ENCODE results near the gene ZNF764. TPM values are rescaled to one million over a fixed set of nuclear protein-coding genes. Genes with fewer than 3 reads are reported as not detected.

Gene ZNF764
- total RNA-seq, 2 donors from 2014 or later: 19.5 to 21.4 TPM

DNA sequence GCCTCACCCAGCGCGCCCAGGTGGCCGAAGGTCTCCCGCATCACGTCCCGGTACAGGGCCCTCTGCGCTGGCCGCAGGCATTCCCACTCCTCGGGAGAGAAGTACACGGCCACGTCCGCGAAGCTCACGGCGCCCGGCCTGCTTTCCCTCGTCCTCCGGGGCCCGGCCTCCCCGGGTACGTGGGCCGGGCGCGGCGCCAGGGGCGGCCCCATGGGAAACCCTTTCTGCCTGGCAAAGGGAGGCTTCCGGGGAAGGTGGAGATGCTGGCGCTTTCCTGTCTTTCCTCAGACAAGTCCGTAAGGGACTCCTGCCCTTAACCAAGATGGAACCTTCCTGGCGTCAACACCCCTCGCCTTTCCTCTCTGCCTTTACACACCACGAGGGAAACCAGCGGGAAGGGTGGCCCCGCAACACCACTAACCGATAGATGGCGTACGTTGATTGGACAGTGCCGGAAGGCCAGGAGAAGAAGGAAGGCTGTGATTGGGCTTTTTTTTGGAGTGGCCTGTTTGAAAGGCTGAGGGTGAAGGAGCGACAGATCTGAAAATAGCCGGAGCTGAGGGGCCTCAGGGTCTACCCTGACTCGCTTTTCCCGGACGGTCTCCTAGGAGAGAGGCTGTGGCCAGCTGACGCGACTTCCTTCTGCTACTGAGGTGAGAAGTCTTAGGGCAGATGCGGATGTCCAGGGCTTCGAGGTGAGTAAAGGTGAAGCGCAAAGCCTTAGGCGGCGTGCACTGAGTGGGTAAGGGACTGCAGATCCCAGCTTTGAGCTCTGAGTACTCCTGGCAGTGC is 27.4 kb upstream of the ZNF764 start, which contains the start of gene ZNF785:
ZNF785 (minus strand) TSS at position 298 of the 792 bp plus-strand sequence; CDS start at position 212, 86 bp downstream.
- no peaks in the 10 kb centered on the region for H3K9me3 ChIP-seq (ENCODE audit: control insufficient read depth, low read length, poor library complexity, severe bottlenecking)
- Mint-ChIP-seq H3K27me3 (no peaks in the 10 kb centered on the region), H3K27ac (peak within 1 kb of the TSS; percentile 94), H3K4me1 (peaks cover 17% of the 10 kb centered on the region), H3K36me3 (ENCODE audit: low read depth) (peaks cover 5% of the 10 kb centered on the region), H3K4me3 (peak within 1 kb of the TSS; percentile 96)
- DNase-seq (peak; percentile 77 to 88 (median 88)), ATAC-seq (peak; percentile 99)

DNA sequence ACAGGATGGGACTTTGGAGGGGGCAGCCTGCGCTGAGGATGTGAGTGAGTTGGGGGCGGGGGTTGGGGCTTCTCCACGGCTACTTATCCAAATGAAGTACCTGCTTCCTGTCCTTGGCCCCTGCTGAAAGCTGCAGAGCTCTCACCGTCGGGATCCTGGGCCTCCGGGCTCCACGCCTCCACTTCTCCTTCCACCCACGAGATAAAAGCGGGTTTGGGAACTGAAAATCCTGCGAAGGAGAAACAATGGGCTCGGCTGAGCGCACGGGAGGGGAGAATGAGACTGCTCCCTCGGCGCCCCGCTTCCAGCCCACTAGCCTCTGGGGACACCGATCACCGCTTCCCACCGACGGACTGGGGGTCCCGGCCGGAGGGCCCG is 26.8 kb upstream of the ZNF764 start:
- DNase-seq: no peak
- ATAC-seq: peak; percentile 3
- peak overlapping the region; percentile 96 for H3K4me3 Mint-ChIP-seq
- no peaks in the 10 kb centered on the region for H3K9me3 ChIP-seq (ENCODE audit: control insufficient read depth, low read length, poor library complexity, severe bottlenecking)
- H3K27ac Mint-ChIP-seq: peak overlapping the region; percentile 94
- H3K4me1 Mint-ChIP-seq: peaks cover 17% of the 10 kb centered on the region
- peaks cover 5% of the 10 kb centered on the region for H3K36me3 Mint-ChIP-seq (ENCODE audit: low read depth)
- H3K27me3 Mint-ChIP-seq: no peaks in the 10 kb centered on the region

- H3K27me3 Mint-ChIP-seq: no peaks in the 10 kb centered on the region
- peaks cover 5% of the 10 kb centered on the region for H3K36me3 Mint-ChIP-seq (ENCODE audit: low read depth)
- ATAC-seq (no peak), DNase-seq (no peak)
- no peak overlapping the region for H3K27ac Mint-ChIP-seq
- no peak overlapping the region for H3K4me3 Mint-ChIP-seq
- peaks cover 17% of the 10 kb centered on the region for H3K4me1 Mint-ChIP-seq
- no peaks in the 10 kb centered on the region for H3K9me3 ChIP-seq (ENCODE audit: control insufficient read depth, low read length, poor library complexity, severe bottlenecking)
These were observed 24.6 kb upstream of the ZNF764 start for GRCh38 chr16:30582611-30583340.

DNA sequence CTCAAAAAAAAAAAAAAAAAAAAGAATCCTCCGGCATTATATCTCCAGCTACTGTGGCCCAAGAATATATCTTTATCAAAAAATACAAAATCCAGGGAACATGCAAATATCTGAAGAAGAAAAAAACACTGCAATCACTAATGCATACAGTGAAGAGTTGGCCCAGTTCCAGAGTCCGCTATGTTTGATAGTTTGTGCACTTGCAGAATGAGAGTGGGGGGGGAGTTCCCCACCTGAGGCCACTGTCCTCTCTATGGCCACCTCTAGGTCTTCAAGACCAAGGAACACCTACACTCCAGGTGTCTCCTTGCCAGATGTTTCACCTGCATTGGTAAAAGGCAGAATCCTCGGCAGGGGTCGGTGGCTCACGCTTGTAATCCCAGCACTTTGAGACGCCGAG is 23.3 kb upstream of the ZNF764 start:
- ATAC-seq: no peak
- H3K27ac Mint-ChIP-seq: no peak overlapping the region

GRCh38 chr16:30574678-30575077 is 16.5 kb upstream of the ZNF764 start:
- no peaks in the 10 kb centered on the region for H3K27me3 Mint-ChIP-seq
- no peak overlapping the region for H3K4me3 Mint-ChIP-seq
- ATAC-seq (no peak), DNase-seq (no peak)
- H3K9me3 ChIP-seq (ENCODE audit: control insufficient read depth, low read length, poor library complexity, severe bottlenecking): no peaks in the 10 kb centered on the region
- no peak overlapping the region for H3K27ac Mint-ChIP-seq
- peaks cover 18% of the 10 kb centered on the region for H3K4me1 Mint-ChIP-seq
- H3K36me3 Mint-ChIP-seq (ENCODE audit: low read depth): no peaks in the 10 kb centered on the region

More for the DNA sequence above, 23.3 kb upstream of the ZNF764 start:
- DNase-seq: no peak
- Mint-ChIP-seq H3K36me3 (ENCODE audit: low read depth) (peaks cover 5% of the 10 kb centered on the region), H3K4me3 (no peak overlapping the region), H3K4me1 (peaks cover 17% of the 10 kb centered on the region), H3K27me3 (no peaks in the 10 kb centered on the region)
- no peaks in the 10 kb centered on the region for H3K9me3 ChIP-seq (ENCODE audit: control insufficient read depth, low read length, poor library complexity, severe bottlenecking)

- no peaks in the 10 kb centered on the region for H3K9me3 ChIP-seq (ENCODE audit: control insufficient read depth, low read length, poor library complexity, severe bottlenecking)
- peak within 1 kb of the TSS; percentile 93 for H3K4me3 Mint-ChIP-seq
- ATAC-seq (peak; percentile 80), DNase-seq (peak; percentile 83 to 91 (median 86))
- peaks cover 36% of the 10 kb centered on the region for H3K4me1 Mint-ChIP-seq
- H3K27me3 Mint-ChIP-seq: no peaks in the 10 kb centered on the region
- peak within 1 kb of the TSS; percentile 94 for H3K27ac Mint-ChIP-seq
- H3K36me3 Mint-ChIP-seq (ENCODE audit: low read depth): no peaks in the 10 kb centered on the region
These were observed 13.5 kb upstream of the ZNF764 start, which contains the start of gene ZNF688 for GRCh38 chr16:30571445-30572322. Gene ZNF688 (minus strand): TSS chr16:30571714. CDS start chr16:30571629, 85 bp downstream.

DNA sequence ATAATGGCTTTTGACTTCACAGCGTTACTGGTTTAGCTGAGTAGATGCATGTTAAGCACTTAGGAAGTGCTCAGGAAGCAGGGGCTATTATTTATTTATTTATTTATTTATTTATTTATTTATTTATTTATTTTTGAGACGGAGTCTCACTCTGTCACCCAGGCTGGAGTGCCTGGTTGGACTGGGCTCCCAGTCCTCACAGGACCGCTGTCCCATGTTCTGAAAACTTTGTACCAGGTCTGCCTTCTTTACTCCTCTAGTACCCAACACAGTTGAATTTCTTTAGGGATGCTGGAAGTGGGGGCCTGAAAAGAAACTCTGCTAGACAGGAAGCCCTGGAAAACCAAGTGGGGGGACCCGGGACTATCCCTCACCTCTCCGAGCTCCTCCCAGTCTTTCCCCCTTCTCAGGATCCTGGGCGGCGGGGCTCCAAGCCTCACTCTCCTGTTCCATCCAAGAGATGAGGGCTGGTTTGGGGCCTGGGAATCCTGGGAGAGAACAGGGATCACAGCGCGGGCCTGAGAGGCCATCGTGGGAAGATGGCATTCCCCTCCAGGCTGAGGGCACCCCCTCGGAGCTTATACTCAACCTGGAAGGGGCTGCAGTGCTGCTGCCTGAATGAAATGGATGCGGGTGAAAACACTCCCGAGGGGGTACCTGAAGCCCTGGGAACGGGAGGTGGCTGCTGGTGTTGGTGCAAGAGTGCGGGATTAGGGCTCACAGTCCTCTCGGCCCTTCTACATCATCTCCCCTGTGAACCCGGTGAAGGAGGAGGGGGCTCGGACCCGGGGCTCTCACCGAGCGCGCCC is 12.7 kb upstream of the ZNF764 start:
- H3K9me3 ChIP-seq (ENCODE audit: control insufficient read depth, low read length, poor library complexity, severe bottlenecking): no peaks in the 10 kb centered on the region
- Mint-ChIP-seq H3K4me3 (peak overlapping the region; percentile 93), H3K27ac (peak overlapping the region; percentile 94), H3K4me1 (peaks cover 41% of the 10 kb centered on the region), H3K27me3 (no peaks in the 10 kb centered on the region), H3K36me3 (ENCODE audit: low read depth) (no peaks in the 10 kb centered on the region)
- DNase-seq: no peak
- no peak for ATAC-seq

- peak overlapping the region; percentile 93 for H3K4me3 Mint-ChIP-seq
- H3K4me1 Mint-ChIP-seq: peaks cover 41% of the 10 kb centered on the region
- H3K9me3 ChIP-seq (ENCODE audit: control insufficient read depth, low read length, poor library complexity, severe bottlenecking): no peaks in the 10 kb centered on the region
- no peak for ATAC-seq
- no peak for DNase-seq
- H3K27me3 Mint-ChIP-seq: no peaks in the 10 kb centered on the region
- no peaks in the 10 kb centered on the region for H3K36me3 Mint-ChIP-seq (ENCODE audit: low read depth)
- H3K27ac Mint-ChIP-seq: peak overlapping the region; percentile 96
These were observed 11.8 kb upstream of the ZNF764 start for GRCh38 chr16:30569746-30570635.

GRCh38 chr16:30569281-30569680 is 11.1 kb upstream of the ZNF764 start:
- Mint-ChIP-seq H3K4me1 (peaks cover 39% of the 10 kb centered on the region), H3K27me3 (no peaks in the 10 kb centered on the region), H3K36me3 (ENCODE audit: low read depth) (no peaks in the 10 kb centered on the region), H3K27ac (peak overlapping the region; percentile 96), H3K4me3 (peak overlapping the region; percentile 1)
- no peaks in the 10 kb centered on the region for H3K9me3 ChIP-seq (ENCODE audit: control insufficient read depth, low read length, poor library complexity, severe bottlenecking)
- no peak for DNase-seq
- ATAC-seq: no peak

GRCh38 chr16:30567991-30568638 is 9.9 kb upstream of the ZNF764 start:
- Mint-ChIP-seq H3K4me1 (peaks cover 35% of the 10 kb centered on the region), H3K36me3 (ENCODE audit: low read depth) (no peaks in the 10 kb centered on the region), H3K4me3 (peak overlapping the region; percentile 84), H3K27me3 (no peaks in the 10 kb centered on the region), H3K27ac (peak overlapping the region; percentile 96)
- no peaks in the 10 kb centered on the region for H3K9me3 ChIP-seq (ENCODE audit: control insufficient read depth, low read length, poor library complexity, severe bottlenecking)
- ATAC-seq (peak; percentile 51), DNase-seq (no peak)
